Kidney (tissue), 22 donors: ENCODE data around the gene HECTD1. TPM values are rescaled to one million over a fixed set of nuclear protein-coding genes. Genes with fewer than 3 reads are reported as not detected.
"Not testable (repeated sequence)": the region's sequence is repeated elsewhere in the genome, so short reads cannot be mapped to it uniquely, and the experiment has no call there.

ENCODE experiments used
- DNase-seq, 5 donors: peaks; one replicate each; pipeline ENCODE4 v3.0.0-alpha.2; 2013 to 2020
- FAIRE-seq: peaks from 2 replicates; lab custom pipeline; 2012; peaks lifted over from hg19 to GRCh38; lab: Jason Lieb, UNC
- H3K27ac ChIP-seq, 2 donors: one replicate each; pipeline ENCODE4 v1.7.0; 2013; ENCODE audit warnings: low read depth in 2 of 2, low read length in 2 of 2, inconsistent platforms in 1 of 2
- H3K27me3 ChIP-seq: one replicate; pipeline ENCODE4 v1.7.1; 2013; ENCODE audit warnings: low read length, inconsistent platforms; ENCODE audit not compliant: control insufficient read depth, insufficient read depth
- H3K36me3 ChIP-seq, 3 donors: one replicate each; pipeline versions ENCODE4 v1.7.0 to v1.7.1; 2013; ENCODE audit warnings: low read length in 3 of 3, control low read depth in 1 of 3, inconsistent platforms in 1 of 3; ENCODE audit not compliant: insufficient read depth in 3 of 3, control insufficient read depth in 2 of 3
- H3K4me1 ChIP-seq, 3 donors: one replicate each; pipeline versions ENCODE4 v1.7.0 to v1.7.1; 2013; ENCODE audit warnings: low read length in 3 of 3, inconsistent platforms in 1 of 3, low read depth in 1 of 3; ENCODE audit not compliant: control insufficient read depth in 2 of 3, insufficient read depth in 2 of 3
- H3K4me3 ChIP-seq, 3 donors: one replicate each; pipeline versions ENCODE4 v1.7.0 to v1.8.1; 2013; ENCODE audit warnings: low read length in 3 of 3, control low read depth in 1 of 3, inconsistent platforms in 1 of 3
- H3K9ac ChIP-seq, 3 donors: one replicate each; pipeline versions ENCODE4 v1.7.0 to v1.7.1; 2013; ENCODE audit warnings: low read length in 3 of 3, control low read depth in 1 of 3, inconsistent platforms in 1 of 3
- H3K9me3 ChIP-seq, 3 donors: one replicate each; pipeline versions ENCODE4 v1.7.0 to v1.7.1; 2013; ENCODE audit warnings: low read length in 3 of 3, control low read depth in 1 of 3, inconsistent platforms in 1 of 3; ENCODE audit not compliant: control insufficient read depth in 2 of 3, insufficient read depth in 1 of 3
- intact Hi-C: fragments of 100-400 bp; cut with DNase I; formaldehyde crosslinking; loops from one replicate; pipeline ENCODE4 v1.11.1; 2022
- long read RNA-seq, 10 donors: library from polyadenylated mRNA in 1 of 10; unstranded in 1 of 10; transcript quantifications; one replicate each; pipeline ENCODE4 v2.0.0 and lab custom pipeline, GENCODE V29; 2021 to 2026
- polyA plus RNA-seq: library from polyadenylated mRNA; stranded (reverse); fragments of 350-450 nt; fragmentation: Illumina TruSeq; extraction: RNeasy Lipid Tissue Mini Kit (QIAGEN cat#74804); gene quantifications from one replicate; pipeline ENCODE4 v1.2.3, GENCODE V29; 2014; ENCODE audit warnings: low read depth, low replicate concordance; ENCODE audit not compliant: insufficient read depth
- total RNA-seq: library from RNA; stranded (reverse); fragmentation: NEBNext Ultra II Directional; extraction: Animal tissue kit (Norgen Biotek cat#: 25700); gene quantifications from one replicate; pipeline ENCODE4 v1.2.1, GENCODE V29; 2021
- TF ChIP-seq, protein P1 (sequence below): IDR thresholded peaks from 3 replicates; pipeline ENCODE4 v1.5.1; 2012; ENCODE audit warnings: mild to moderate bottlenecking, moderate library complexity, borderline replicate concordance; ENCODE audit not compliant: insufficient read depth; ENCODE audit errors: extremely low read depth
- donor health status: control.
- donor health status: control.
- donor health status: control.
- donor health status: control.
- donor health status: control.
- donor health status: DM: yes; HTN: yes; CAD: no.
- donor health status: Normal renal cell carcinoma (clear cell type).

Gene HECTD1
- total RNA-seq (164 TPM), polyA plus RNA-seq (35.5 TPM)
- long read RNA-seq, donor 1, partial matches to known transcripts, result 0 of 2 reads
- long read RNA-seq, donor 1, other reads (novel, unspliced or antisense), result 0 of 2 reads
- long read RNA-seq, donor 2, partial matches to known transcripts, result 0 of 2 reads
- long read RNA-seq, donor 2, other reads (novel, unspliced or antisense), result 0 of 2 reads
- long read RNA-seq, donor 3, partial matches to known transcripts, result 0 of 6 reads
- long read RNA-seq, donor 3, other reads (novel, unspliced or antisense), result 0 of 6 reads
- long read RNA-seq, donor 4, partial matches to known transcripts, result 0 of 2 reads
- long read RNA-seq, donor 4, other reads (novel, unspliced or antisense), result 0 of 2 reads
- long read RNA-seq, donor 5, result 0 reads
- long read RNA-seq, donor 6, partial matches to known transcripts, result 0 of 3 reads
- long read RNA-seq, donor 6, other reads (novel, unspliced or antisense), result 0 of 3 reads
- long read RNA-seq, donor 7, full-length matches to known transcripts, result 2 of 64 reads
- long read RNA-seq, donor 7, partial matches to known transcripts, result 49 of 64 reads
- long read RNA-seq, donor 7, other reads (novel, unspliced or antisense), result 13 of 64 reads
- long read RNA-seq, donor 8, partial matches to known transcripts, result 0 of 3 reads
- long read RNA-seq, donor 8, other reads (novel, unspliced or antisense), result 0 of 3 reads
- long read RNA-seq, donor 9, partial matches to known transcripts, result 0 of 3 reads
- long read RNA-seq, donor 9, other reads (novel, unspliced or antisense), result 0 of 3 reads
- long read RNA-seq, donor 10, partial matches to known transcripts, result 0 of 3 reads
- long read RNA-seq, donor 10, other reads (novel, unspliced or antisense), result 0 of 3 reads

DNA sequence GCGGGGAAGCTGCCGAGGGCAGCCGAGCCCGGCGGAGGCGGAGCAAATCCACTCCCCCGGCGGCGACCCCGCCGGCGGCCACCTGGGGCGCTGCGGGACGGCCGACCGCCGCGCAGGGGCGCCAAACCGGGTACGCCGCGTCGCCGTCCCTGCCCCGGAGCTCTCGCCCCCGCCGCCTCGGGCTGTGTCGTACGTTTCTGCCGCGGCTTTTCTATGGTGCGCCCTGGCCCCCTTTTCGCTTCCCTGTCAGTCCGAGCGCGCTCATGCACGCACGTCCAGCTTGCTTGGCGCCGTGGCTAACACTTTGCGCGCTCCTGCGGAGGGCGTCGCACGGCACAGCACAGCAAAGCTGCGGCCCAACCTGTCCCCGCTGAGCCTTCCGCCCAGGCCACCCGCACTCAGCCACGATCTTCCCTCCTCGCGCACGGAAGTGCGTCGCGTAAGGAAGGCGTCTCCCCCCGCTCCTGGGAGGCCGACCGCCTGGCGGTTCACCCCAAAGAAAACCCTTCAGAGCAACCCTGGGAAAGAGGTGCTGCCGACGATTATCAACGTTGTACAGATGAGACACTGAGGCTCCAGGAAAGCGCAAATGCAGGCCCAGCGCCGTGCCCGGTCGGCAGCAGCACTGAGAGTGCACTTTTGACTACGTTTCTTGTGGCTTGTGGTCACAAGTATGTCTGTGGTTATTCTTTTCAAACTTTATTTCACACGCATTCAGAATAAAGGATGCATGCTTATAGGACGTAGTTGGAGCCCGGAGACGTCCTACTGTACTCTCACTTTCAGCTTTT lies at the start of gene HECTD1:
Gene HECTD1 (minus strand): TSS at position 39 of the 791 bp plus-strand sequence. CDS start 1,857 bp downstream, outside the sequence.
- H3K9me3 ChIP-seq, result no peaks in the 10 kb centered on the region
- FAIRE-seq, result no peak
- peaks cover 0 to 3% (median 2%) of the 10 kb centered on the region in 3 donors for H3K36me3 ChIP-seq
- peak; percentile 94 to 96 (median 96) for DNase-seq
- H3K4me3 ChIP-seq, result peak within 1 kb of the TSS; percentile 63 to 86 (median 76)
- TF ChIP-seq, protein P1, sequence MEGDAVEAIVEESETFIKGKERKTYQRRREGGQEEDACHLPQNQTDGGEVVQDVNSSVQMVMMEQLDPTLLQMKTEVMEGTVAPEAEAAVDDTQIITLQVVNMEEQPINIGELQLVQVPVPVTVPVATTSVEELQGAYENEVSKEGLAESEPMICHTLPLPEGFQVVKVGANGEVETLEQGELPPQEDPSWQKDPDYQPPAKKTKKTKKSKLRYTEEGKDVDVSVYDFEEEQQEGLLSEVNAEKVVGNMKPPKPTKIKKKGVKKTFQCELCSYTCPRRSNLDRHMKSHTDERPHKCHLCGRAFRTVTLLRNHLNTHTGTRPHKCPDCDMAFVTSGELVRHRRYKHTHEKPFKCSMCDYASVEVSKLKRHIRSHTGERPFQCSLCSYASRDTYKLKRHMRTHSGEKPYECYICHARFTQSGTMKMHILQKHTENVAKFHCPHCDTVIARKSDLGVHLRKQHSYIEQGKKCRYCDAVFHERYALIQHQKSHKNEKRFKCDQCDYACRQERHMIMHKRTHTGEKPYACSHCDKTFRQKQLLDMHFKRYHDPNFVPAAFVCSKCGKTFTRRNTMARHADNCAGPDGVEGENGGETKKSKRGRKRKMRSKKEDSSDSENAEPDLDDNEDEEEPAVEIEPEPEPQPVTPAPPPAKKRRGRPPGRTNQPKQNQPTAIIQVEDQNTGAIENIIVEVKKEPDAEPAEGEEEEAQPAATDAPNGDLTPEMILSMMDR, result peak; percentile 77
- no peaks in the 10 kb centered on the region for H3K27me3 ChIP-seq
- peak within 1 kb of the TSS; percentile 99 for H3K27ac ChIP-seq
- intact Hi-C loops, result loop anchor here (10.0 kb wide), 2 partner anchors 97 to 147 kb away; no protein-coding TSS in a partner anchor
- peak within 1 kb of the TSS; percentile 64 to 97 (median 83) for H3K9ac ChIP-seq
- H3K4me1 ChIP-seq, result peaks cover 0 to 6% (median 5%) of the 10 kb centered on the region in 3 donors

DNA sequence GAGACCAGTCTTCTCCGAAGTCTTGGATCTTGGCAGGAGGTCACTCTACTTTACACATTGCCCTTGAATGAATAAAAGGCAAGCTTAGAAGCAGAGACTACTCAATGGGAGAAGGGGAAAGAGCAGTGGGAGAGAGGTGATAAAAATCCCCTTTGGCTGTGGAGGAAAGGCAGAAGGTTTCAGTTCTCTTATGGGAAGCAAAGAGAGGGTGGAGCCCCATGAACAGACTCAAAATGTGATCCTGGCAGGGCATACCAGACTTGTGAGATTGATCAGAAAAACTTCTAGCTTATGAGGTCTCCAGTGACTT lies 49.6 kb upstream of the HECTD1 start:
- TF ChIP-seq, protein P1, result no peak
- Histone ChIP-seq H3K27me3 (no peaks in the 10 kb centered on the region), H3K9me3 (no peaks in the 10 kb centered on the region), H3K4me1 (peaks cover 0 to 13% (median 5%) of the 10 kb centered on the region in 3 donors), H3K36me3 (no peaks in the 10 kb centered on the region), H3K9ac (no peak overlapping the region), H3K27ac (no peak overlapping the region), H3K4me3 (no peak overlapping the region)
- DNase-seq (no peak), FAIRE-seq (no peak)
- intact Hi-C loops, result no loop called here

DNA sequence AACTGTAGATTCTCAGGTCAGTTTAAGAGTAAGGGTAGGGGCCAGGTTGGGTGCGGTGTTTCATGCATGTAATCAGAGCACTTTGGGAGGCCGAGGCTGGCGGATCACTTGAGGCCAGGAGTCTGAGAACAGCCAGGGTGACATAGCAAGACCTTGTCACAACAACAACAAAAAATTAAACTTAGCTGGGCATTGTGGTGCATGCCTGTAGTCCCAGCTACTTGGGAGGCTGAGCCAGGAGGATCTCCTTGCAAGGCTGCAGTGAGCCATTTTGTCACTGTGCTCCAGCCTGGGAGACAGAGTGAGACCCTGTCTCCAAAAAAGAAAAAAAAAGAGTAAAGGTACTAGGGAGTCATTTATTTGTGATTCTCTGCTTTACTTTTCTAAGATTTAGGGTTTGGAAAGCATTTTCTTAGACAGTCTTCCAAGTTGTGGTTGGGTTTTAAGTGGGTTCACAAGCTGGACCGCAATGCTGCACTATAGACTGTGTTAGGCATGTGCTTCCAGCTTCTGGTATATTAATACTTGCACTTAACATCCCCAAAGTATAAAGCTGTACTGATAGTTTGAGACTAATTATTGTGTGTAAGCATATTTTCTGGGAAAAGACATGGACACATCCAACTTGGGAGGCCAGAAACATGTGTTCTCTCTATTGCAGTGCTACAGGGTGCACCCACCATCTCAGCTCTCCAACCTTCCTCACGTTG lies 49.1 kb upstream of the HECTD1 start:
- DNase-seq (no peak), FAIRE-seq (no peak)
- Histone ChIP-seq H3K36me3 (no peaks in the 10 kb centered on the region), H3K27me3 (no peaks in the 10 kb centered on the region), H3K4me1 (peaks cover 0 to 8% (median under 1%) of the 10 kb centered on the region in 3 donors), H3K27ac (no peak overlapping the region), H3K9ac (no peak overlapping the region), H3K4me3 (no peak overlapping the region), H3K9me3 (no peaks in the 10 kb centered on the region)
- TF ChIP-seq, protein P1, result no peak
- intact Hi-C loops, result no loop called here

DNA sequence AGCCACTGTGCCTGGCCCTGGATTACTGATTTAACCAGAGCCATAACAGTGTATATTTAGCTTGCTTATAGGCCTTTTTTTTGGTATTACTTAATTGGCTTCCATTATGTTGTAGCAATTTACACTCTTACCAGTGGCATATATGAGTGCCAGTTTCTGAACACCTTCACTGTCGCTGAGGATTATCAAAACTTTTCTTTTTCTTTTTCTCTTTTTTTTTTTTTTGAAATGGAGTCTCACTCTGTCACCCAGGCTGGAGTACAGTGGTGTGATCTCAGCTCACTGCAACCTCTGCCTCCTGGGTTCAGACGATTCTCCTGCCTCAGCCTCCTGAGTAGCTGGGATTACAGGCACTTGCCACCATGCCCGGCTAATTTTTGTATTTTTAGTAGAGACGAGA lies 48.3 kb upstream of the HECTD1 start:
- H3K27ac ChIP-seq, H3K36me3 ChIP-seq, H3K27me3 ChIP-seq, H3K9ac ChIP-seq, DNase-seq, H3K4me1 ChIP-seq, H3K9me3 ChIP-seq, H3K4me3 ChIP-seq, intact Hi-C loops, FAIRE-seq: not testable (repeated sequence)
